Raji (cell line): ENCODE measurements around the gene ADORA1.

ENCODE experiments used
- POLR2A ChIP-seq: IDR thresholded peaks from 2 replicates; pipeline ENCODE4 v1.6.1; 2011; ENCODE audit warnings: low read depth, low read length, control low read depth; ENCODE audit not compliant: insufficient read depth

The ADORA1 gene

GRCh38 chr1:203142684-203143408 is 15.3 kb downstream of the ADORA1 start:
- no peak for TF ChIP-seq POLR2A

GRCh38 chr1:203143641-203144040 is 16.1 kb downstream of the ADORA1 start:
- no peak for TF ChIP-seq POLR2A

GRCh38 chr1:203144661-203145060 is 17.1 kb downstream of the ADORA1 start:
- TF ChIP-seq POLR2A, result no peak

GRCh38 chr1:203145321-203146041 is 18.0 kb downstream of the ADORA1 start:
- no peak for TF ChIP-seq POLR2A

- TF ChIP-seq POLR2A, result no peak
Observed at GRCh38 chr1:203146042-203146369, 18.5 kb downstream of the ADORA1 start.

GRCh38 chr1:203146537-203146936 is 19.0 kb downstream of the ADORA1 start:
- TF ChIP-seq POLR2A, result no peak

GRCh38 chr1:203147376-203147775 is 19.9 kb downstream of the ADORA1 start:
- no peak for TF ChIP-seq POLR2A

GRCh38 chr1:203148127-203148526 is 20.6 kb downstream of the ADORA1 start:
- TF ChIP-seq POLR2A, result no peak

GRCh38 chr1:203148579-203148978 is 21.1 kb downstream of the ADORA1 start:
- no peak for TF ChIP-seq POLR2A

GRCh38 chr1:203149188-203149840 is 21.8 kb downstream of the ADORA1 start:
- no peak for TF ChIP-seq POLR2A

- no peak for TF ChIP-seq POLR2A
Observed at GRCh38 chr1:203150511-203151297, 23.2 kb downstream of the ADORA1 start.

- TF ChIP-seq POLR2A, result no peak
Observed at GRCh38 chr1:203151362-203152157, 24.0 kb downstream of the ADORA1 start.

- TF ChIP-seq POLR2A, result no peak
Observed at GRCh38 chr1:203152158-203153034, 24.9 kb downstream of the ADORA1 start.
